NCI-H2171 (cell line): Measurements from ENCODE around the gene TEX14.
"Not testable (repeated sequence)": the region's sequence is repeated elsewhere in the genome, so short reads cannot be mapped to it uniquely, and the experiment has no call there.

ENCODE experiments used
- DNase-seq: peaks from one replicate; lab custom pipeline; 2025; lab: John Stamatoyannopoulos, UW

Gene TEX14

DNA sequence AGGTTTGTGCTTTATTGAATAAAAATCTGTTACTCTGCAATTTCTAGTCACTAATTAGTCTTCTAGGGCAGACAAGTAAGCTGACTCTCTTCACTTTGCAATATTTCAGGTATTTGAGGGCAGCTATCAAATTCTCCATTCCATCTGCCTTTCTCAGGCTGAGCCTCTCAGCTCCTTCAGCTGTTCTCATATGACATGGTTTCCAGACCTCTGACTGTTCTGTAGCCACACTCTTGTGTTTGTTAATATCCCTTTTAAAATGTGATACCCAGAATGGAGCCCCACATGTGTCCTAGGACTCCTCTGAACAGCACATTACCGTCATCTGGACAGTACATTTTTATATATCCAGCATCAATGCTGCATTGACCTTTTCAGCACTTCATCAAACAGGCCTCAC lies 131.3 kb downstream of the TEX14 start:
- peak; percentile 74 for DNase-seq

DNA sequence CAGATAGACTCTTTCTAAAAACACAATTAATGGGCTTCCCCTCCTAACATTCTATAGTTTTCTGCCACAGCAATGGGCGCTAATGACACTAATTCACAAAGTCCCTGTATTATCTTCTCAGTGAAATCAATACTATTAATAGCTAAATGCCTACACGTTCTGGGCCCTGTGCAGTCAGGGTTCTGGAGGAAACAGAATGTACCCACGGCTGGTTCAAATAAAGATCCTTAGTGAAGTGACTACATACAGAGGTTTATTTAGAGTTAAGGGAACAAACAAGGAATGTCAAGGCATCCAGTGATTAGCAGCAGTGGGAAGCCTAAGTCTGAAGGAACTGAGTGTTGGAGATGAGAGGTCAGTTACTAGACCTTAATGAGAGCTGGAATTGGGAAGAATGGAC lies 133.9 kb downstream of the TEX14 start:
- DNase-seq, result no peak

DNA sequence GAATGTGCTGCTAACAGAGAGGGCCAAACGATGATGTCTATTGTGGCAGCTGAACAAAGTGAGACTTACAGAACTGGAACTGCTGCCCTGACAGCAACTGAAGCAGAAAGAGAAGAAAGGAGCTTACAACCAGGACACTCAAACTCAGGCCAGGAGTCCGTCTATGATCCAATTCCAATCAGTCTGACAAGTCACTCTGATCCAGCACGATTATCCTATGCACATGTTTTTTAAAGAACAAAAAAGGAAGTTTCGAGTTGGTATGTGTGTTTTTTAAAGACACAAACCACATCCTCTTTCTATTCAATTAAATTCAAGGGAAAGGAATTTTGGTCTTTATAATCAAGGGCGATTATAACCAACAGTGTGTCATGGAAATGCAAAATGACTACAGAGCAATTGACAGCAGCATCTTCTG lies 135.0 kb downstream of the TEX14 start:
- no peak for DNase-seq

DNA sequence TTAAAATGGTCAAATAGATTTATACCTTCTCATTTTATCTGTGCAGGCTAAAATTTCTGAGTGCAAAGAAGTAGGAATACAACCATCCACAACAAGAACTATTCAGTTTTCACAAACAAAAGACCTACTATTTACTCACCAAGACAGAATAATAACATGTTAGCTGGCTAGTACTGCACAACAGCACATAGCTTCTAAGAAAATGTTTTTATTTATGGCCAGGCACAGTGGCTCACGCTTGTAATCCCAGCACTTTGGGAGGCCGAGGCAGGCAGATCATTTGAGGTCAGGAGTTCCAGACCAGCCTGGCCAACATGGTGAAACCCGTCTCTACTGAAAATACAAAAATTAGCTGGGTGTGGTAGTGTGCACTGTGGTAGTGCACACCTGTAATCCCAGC lies 136.7 kb downstream of the TEX14 start:
- DNase-seq, result not testable (repeated sequence)

DNA sequence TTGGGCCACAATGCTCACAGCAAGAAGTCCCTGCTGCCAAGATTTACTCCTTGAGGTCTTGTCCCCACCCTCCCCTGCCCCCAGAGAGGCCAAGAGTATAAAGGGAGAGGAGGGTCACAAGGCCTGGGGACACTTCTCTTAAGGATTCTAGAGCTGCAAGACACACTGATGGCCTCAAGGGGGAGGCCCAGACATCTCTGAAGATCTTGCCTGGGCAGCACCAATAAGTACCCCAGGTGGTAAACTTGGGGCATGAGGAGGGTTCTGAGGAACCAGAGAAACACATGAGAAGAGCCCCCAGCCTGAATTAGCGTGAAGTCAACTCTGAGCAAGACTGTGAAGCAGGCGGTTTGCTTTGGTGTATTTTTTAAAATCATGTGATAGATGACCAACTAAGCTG lies 150.6 kb downstream of the TEX14 start:
- no peak for DNase-seq

DNA sequence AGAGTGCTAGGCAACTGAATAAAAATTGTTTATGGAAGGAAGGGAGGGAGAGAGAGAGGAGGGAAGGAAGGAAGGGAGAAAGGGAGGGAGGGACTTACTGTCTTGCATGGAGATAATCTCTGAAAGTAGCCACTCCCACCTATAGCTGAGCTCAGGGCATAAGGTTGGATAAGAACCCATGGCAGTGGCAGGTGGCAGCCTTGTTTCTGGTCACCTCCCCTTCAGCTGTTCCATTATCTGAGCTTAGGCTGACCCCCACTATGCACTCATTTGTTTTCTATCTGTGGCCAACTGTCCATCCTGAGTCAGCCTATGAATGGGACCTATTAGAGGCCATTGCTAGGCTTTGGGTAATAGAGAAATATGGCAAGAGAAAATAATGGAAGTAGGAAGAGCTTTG lies 152.1 kb downstream of the TEX14 start:
- no peak for DNase-seq

DNA sequence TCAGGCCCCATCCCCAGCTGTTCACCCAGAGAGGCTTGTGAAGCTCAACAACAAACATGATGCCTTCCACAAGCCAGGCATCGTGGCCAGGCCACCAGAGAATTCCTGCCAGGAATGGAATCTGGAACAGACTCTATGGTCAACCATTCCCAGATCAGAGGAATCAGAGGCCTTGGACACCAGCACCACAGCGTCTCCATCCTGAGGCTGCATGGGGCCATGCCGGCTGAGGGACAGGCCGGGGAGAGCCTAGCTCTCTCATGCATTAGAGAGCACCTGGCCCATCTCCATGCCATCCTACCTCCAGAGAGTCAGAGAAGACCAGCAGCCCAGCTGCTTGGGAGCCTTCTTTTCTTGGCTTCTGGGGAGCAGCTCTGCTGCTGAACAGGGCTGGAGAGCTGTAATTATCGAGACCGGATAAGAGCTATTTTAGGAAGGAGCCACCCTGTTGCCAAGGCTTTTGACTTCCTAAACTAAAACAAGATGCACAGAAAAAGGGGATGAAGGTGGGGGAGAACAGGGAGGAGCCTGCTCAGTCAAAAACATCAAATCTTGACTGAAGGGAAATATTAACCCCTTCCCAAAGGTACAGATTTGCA lies 152.9 kb downstream of the TEX14 start:
- DNase-seq, result no peak

DNA sequence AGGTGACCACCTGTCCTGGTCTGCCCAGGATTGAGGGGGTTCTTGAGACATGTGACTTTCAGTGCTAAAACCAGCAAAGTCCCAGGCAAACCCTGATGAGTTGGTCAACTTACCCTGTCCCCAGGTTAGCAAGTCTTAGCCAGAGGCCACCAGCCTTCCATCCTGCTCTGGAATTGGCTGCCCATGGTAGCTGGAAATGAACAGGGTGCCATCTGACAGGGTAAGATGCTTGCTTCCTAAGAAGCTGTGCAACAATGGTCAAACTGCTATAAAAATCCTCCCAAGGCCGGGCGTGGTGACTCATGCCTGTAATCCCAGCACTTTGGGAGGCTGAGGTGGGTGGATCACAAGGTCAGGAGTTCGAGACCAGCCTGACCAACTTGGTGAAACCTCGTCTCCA lies 154.6 kb downstream of the TEX14 start:
- DNase-seq, result no peak

DNA sequence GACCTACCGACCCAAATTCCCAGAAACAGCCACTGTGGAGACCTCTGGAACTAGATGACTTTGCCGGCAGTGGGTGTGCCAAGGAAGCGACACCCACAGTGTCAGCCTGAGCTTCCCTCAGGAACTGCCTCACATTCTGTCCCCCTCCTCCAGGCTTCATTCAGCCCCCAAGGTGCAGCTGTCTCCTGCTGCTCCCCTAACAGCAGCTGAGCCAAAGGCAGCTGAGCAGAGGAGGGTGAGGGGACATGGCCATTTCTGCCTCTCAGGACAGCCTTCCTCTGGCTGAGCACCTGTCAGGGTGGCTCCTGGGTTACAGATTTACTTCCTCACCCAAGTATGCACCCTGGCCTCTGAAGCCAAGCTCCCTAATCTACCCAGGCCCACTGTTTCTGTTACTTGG lies 155.3 kb downstream of the TEX14 start:
- DNase-seq, result no peak

DNA sequence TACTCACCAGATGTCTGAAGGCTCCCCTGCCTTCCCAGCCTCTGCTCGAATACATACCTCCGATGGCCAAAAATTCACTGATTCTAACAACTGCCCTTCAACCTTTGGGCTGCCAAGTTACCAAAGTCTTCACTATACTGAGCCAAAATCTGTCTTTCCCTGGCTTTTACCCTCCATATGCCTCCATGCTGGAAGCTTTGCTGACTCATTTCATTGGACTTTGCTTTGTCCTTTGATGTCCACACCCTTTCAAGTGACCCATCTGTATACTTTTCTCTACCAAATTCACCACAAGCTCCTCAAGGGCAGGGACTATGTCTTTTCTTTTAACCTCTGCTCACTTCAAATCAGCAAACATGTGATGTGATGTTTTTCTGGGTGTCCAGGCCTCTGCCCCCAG lies 156.4 kb downstream of the TEX14 start:
- DNase-seq, result no peak

DNA sequence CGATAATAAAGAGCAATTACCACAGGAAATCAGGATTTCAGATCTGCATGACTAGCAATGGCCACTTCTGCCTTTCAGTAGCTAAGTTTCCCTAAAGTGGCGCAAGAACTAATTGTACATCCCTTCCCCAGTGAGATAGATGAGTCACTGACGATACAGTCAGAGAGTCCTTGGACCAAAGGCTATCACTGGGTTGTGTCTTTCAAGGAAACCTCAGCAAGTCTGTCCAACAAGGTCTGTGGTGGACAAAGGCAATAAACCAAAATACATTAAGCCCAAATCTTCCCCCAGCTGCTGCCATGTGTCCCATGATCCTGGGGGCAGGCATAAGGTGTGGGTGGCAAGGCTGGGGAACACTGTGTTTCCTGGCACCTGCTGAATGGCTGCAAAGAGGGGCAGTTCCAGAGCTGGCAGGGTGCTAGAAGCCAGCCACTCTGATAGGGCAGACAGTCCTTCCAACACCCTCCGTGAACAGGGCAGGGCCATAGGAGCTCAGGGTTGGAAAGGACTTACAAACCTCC lies 156.9 kb downstream of the TEX14 start:
- no peak for DNase-seq

DNA sequence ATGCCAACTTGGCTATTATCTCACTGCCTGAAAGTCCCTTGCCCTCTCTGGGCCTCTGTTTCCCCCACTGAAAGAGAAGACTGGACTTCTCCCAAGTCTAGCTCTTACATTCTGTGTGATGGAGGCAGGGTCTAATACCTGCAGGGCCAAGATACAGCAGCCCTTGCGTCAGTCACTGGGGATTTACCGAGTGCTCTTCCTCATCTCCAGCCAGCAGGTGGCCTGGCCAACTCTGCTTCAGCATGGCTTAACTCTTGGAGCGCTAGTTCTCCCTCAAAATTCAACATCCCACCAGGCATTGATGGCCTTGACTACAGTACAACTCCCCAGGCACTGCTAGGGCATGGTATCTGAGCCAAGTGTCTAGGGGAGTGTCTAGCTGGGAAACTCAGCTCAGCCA lies 157.5 kb downstream of the TEX14 start:
- DNase-seq, result no peak

DNA sequence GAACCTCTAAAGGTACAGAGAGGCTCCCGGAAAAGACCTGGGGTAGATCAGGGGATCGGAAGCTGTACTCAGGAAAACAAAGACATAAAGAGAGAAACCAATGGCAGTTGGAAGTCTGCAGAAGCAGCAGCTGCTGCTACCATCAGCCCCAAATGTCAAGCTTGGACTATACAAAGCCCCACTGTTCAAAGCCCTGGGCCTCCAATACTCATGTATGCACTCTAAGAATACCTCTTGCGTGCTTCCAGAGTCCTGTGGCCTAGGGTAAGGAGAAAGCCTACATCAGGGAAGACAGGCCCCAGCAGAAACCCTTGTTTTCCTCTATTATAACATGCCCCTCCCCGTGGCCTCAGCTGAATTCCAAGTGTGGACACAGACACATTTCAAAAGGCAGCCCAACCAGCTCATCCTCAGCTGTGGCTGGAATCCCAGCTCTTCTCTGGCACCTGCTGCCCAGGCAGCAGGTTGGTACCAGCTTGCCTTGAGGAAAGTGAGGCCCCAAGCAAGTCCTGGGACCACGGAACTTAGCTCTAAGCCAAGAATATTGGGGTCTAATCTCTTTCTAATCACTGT lies 158.1 kb downstream of the TEX14 start:
- DNase-seq, result no peak

DNA sequence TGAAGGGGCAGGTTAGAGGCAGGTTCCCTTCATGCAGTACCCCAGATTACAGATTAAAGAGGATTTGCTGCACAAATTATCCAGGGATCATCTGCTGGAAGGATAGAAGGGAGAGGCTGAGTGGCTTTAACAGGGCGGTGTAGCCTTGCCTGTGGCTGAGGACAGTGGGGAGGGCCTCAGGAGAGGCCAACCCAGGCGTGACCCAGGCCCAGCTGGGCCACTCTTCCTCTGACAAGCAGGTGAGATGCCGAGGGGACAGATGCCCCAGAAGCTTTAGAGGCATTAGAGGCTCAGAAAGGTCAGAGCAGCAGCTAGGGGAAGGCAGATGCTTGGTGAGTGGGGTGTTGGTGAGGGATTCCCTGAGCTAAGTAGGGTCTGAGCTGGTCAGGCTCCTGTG lies 159.3 kb downstream of the TEX14 start:
- DNase-seq, result no peak

DNA sequence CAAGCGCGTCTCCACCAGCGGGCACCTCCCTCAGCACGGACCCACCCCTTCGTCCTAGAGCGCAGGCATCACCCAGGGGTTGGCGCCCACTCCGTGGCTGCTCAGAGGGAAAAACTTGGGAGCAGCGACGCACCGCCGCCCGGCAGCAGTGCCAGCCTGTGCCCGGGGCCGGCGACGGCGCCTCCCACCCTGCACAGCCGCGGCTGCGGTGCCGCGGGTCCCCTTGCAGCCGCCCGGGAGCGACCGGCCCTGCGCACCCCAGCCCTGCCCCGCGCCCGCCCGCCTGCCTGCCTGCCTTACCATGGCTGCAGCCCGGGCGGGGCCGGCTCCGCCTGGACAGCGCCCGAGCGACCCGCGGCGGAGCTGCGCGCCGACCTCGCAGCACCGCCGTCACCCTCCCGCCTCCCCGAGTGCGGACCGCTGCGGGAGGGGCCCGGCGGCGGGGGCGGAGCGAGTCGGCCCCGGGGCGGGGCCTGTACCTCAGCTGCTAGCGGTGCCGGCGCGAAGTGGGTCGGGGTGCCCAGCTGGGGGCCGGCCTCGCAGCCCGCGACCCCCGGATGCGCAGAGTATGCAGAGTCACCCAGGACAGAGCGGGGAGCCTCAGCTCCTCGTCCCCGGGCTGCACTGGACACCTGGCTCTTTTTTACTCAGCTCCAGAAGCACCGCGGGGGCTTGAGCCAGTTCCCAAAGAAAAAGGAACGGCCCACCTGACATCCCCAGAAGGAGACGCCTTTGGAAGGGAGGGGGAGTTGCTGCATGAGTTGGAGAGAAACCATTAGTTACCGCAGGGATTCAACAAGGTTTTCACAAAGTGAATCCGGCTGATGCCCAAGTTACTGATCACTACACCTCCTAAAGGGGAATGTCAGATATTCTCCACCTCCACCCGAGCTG lies 159.9 kb downstream of the TEX14 start:
- peak; percentile 55 for DNase-seq

DNA sequence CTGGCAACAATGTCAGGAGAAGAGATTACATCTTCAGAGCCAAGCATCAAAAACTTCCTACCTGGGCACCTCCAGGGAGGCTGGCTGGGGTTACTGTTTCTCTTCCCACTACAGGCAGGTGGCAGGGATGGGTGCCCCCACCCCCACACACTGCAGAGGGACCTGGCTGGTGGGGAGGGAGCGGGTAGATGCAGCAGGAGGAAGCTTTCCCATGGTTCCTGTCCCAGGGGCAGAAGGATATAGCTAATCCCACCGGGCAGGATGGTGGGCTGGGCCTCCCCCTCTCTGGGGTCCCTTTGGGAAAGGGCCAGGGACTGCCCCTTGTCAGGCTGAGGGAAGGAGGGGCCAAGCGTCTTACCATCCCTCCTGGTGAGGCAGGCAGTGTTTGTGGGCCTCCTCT lies 160.7 kb downstream of the TEX14 start:
- no peak for DNase-seq

DNA sequence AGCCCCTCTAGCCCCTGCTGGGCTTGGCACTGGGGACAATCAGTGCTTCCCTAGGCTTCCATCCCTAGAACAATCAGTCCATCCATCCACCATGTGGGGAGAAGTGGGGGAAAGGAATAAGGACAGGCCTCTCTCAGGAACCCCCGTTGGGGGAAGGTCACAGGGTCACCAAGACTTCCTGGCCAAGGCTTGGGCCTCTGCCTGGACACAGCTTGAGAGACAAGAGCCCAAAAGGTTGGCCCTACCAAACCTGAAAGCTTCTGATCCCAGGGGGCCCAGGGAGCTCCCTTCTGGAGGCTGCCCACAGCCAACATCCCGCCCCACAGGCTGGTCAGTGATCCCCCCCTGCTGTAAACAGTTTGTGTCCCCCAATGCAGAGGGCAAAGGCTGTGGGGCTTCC lies 161.2 kb downstream of the TEX14 start:
- DNase-seq, result no peak

DNA sequence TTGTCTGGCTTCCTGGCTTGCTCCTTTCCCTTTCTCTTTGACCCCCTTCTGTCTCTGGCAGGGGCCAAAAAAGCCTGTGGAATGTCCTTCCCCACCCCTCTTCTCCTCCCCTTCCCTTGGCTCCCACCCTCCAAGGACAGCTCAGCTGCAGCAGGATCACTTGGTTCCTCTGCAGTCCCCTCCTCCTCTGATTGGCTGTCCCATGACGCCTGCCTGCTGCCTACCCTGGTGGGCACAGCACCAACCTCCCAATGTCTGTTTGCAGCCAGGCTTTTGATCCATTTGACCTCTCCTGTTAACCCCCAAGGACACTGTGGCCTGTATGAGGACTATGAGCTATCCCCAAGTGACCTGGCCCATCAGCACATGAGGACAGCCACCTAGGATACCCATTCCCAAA lies 162.6 kb downstream of the TEX14 start:
- DNase-seq, result no peak

DNA sequence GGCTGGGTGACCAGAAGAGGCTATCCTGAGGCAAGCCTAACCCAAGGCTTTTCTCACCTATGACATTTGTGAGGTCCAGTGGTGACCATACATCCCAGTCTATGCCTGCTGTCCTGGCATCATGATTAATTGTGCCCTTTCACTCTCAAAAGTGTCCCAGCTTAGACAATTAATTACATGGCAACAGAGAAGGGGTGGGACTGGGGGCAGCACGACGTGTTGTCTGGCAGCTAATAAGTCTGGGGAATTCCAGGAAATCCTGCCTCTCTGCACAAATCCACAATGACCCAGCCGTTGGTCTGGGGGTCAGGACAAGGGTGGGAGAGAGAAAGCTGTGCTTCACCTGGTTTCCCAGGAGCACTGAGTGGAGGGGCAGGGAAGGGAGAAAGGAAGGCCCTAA lies 163.4 kb downstream of the TEX14 start:
- DNase-seq, result no peak

DNA sequence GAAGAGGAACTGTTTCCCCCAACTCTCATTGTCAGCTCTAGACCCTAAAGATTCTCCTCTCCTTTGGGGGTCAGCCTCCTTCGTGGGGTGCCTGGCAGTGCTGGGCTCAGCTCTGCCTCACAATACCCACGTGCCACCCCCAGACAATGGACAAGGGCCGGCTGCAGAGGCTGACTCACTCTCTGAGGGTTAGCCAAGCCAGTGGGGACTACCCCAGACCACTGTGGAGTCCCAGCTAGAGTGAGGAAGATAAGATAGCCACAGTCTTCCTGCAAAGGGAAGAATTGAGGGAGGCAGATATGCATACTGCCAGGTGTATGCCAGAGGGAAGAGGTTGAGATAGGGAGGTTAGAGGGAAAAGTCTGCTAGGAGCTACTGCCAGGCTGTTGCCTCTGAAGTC lies 163.9 kb downstream of the TEX14 start:
- DNase-seq, result no peak

DNA sequence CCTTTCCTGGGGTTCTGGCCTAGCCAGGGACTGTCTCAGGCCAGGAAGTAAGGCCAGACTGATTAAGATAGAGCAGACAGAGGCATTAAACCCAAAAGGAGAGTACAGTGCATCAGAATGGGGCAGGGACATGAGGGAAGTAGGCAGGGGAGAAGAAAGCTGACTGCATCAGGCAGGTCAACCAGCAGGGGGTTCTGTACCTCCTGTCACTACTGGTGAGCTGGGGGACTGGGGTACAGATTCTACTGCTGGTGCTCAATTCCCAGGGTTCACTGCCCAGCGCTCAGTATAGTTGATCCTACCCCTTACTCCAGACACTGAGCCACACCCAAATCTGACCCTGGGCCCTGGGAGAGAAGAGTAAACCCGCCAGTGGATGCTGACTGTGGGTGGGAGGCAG lies 164.5 kb downstream of the TEX14 start:
- DNase-seq, result no peak

DNA sequence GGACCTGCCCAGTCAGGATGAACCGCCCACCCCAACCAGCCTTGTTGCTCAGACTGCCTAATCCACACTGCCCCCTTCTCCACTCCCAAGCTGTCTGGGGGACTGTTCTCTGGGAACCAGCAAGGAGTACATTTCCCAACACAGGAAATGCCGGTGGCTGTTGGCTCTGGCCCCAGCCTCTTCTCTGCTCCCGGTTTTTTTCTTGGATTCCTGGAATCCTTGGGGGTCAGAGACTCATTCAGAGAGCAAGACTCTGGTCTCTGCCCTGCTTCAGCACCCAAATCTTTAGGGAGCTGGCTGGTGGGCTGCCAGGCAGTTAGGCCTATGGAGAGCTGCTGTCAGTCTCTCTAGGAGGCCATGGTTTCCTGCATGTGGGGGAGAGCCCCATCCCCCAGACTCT lies 166.6 kb downstream of the TEX14 start:
- no peak for DNase-seq

DNA sequence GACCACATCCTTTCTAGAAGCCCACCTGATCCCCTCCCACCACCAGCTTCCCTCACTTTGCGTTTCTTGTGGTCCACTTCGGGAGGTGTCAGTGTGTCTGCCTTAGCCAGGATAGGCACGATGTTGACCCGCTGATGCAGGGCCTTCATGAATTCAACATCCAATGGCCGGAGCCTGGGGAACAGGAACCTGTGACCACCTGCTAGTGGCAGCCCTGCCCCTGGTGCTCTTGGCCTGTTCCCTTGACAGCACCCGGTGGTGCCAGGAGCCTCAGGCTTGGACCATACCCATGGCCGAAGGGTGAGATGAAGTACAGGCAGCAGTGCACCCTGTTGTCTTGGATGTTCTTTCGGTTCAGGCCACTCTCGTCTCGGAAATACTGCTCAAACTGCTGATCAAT lies 170.2 kb downstream of the TEX14 start:
- DNase-seq, result no peak
